GM12892 (cell line): ENCODE measurements around the gene SHISA7.

Source experiments
- POLR2A ChIP-seq: IDR thresholded peaks from 2 replicates; pipeline ENCODE4 v1.6.1; 2011; ENCODE audit warnings: low read depth, low read length, control low read depth
- POLR2AphosphoS5 ChIP-seq: IDR thresholded peaks from 2 replicates; pipeline ENCODE4 v1.6.1; 2011; ENCODE audit warnings: low read depth, low read length, control low read depth
- TAF1 ChIP-seq: IDR thresholded peaks from 2 replicates; pipeline ENCODE4 v1.6.1; 2011; ENCODE audit warnings: low read depth, mild to moderate bottlenecking, control low read depth, low read length, borderline replicate concordance

GRCh38 chr19:55390461-55390880 lies 52.6 kb downstream of the SHISA7 start:
- TF ChIP-seq POLR2AphosphoS5 = no peak; the same call in 1 of the 2 replicates
- no peak for TF ChIP-seq TAF1
- TF ChIP-seq POLR2A = peak; percentile 53
